Measurements from ENCODE around the gene PIK3R5. TPM values are rescaled to one million over a fixed set of nuclear protein-coding genes. Genes with fewer than 3 reads are reported as not detected.

PIK3R5 gene
- total and polyA plus RNA-seq, 3 donors from 2014 or later = 6.1 to 14.0 (median 7.4) TPM

GRCh38 chr17:8934346-8934745 lies 31.2 kb downstream of the PIK3R5 start:
- Histone ChIP-seq H3K4me1 (no peaks in the 10 kb centered on the region), H3K9me3 (no peaks in the 10 kb centered on the region), H3K27ac (no peak overlapping the region), H3K4me3 (no peak overlapping the region), H3K27me3 (no peaks in the 10 kb centered on the region), H3K36me3 (ENCODE audit: low read depth, missing control alignments) (no peaks in the 10 kb centered on the region)
- DNase-seq = no peak
- WGBS, 2 donors = 78 to 81% methylated on average over 6 of the region's 6 CpGs
- intact Hi-C loops (cut with DNase I; ENCODE audit: low total_unique reads) = no loop called here
- no peak for TF ChIP-seq POLR2A (IDR thresholded peaks at IDR 0.05)
- TF ChIP-seq CTCF (IDR thresholded peaks at IDR 0.05) = no peak

DNA sequence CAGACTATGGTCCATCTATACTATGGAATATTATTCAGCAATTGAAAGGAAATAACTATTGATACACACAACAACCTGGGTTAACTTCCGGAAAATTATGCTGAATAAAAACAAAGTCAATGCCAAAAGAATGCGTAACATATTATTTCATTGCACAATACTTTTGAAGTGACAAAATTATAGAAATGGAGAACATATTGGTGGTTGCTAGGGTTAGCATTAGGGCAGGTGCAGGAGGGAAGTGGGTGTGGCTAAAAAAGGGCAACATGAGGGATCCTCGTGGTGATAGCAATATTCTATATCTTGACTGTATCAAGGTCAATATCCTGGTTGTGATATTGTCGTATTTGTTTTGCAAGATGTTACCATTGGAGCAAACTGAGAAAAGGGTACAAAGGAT lies 34.9 kb downstream of the PIK3R5 start:
- no peaks in the 10 kb centered on the region for H3K9me3 ChIP-seq
- H3K27me3 ChIP-seq = no peaks in the 10 kb centered on the region
- intact Hi-C loops (cut with DNase I; ENCODE audit: low total_unique reads) = no loop called here
- H3K4me1 ChIP-seq = no peaks in the 10 kb centered on the region
- H3K27ac ChIP-seq = no peak overlapping the region
- TF ChIP-seq POLR2A (IDR thresholded peaks at IDR 0.05) (no peak), CTCF (IDR thresholded peaks at IDR 0.05) (no peak)
- no peak for DNase-seq
- H3K4me3 ChIP-seq = no peak overlapping the region
- WGBS, 2 donors = 85 to 87% methylated on average over 4 of the region's 4 CpGs
- H3K36me3 ChIP-seq (ENCODE audit: low read depth, missing control alignments) = no peaks in the 10 kb centered on the region

DNA sequence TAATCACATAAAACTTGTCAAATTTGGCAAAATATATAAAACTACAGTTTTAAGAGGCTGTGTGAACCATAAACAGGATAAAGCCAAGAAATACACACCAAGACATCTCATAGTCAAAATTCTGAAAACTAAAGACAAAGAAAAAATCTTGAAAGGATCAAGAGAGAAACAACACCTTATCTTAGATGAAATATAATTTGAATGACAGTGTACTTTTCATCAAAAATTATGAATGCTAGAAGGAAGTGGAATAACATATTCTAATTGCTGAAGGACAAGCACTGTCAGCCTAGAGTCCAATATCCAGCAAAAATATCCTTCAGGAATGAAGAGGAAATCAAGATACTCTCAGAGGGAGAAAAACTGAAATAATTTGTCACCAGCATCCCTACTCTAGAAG lies 37.2 kb downstream of the PIK3R5 start:
- Histone ChIP-seq H3K36me3 (ENCODE audit: low read depth, missing control alignments) (no peaks in the 10 kb centered on the region), H3K9me3 (no peaks in the 10 kb centered on the region), H3K4me1 (no peaks in the 10 kb centered on the region), H3K27ac (no peak overlapping the region), H3K27me3 (no peaks in the 10 kb centered on the region), H3K4me3 (no peak overlapping the region)
- no peak for DNase-seq
- no peak for TF ChIP-seq CTCF (IDR thresholded peaks at IDR 0.05)
- no peak for TF ChIP-seq POLR2A (IDR thresholded peaks at IDR 0.05)
- intact Hi-C loops (cut with DNase I; ENCODE audit: low total_unique reads) = no loop called here

DNA sequence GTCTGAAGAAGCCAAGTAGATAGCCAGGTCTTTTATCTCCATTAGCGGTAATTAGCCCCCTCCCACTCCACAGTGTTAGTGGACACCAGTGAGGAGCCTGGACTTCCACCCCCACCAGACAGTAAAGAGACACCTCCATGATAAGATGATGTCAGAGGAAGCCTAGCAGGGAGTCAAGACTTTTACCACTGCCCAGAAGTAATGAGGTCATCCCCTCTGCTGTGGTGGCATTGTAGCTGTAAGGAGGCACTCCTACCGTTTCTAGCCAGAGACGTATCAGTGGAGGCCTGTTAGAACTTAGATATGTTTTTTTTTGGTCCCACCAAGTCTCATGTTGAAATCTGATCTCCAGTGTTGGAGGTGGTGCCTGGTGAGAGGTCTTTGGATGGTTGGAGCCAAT lies 38.1 kb downstream of the PIK3R5 start:
- no peak overlapping the region for H3K27ac ChIP-seq
- intact Hi-C loops (cut with DNase I; ENCODE audit: low total_unique reads) = no loop called here
- H3K4me3 ChIP-seq = no peak overlapping the region
- TF ChIP-seq POLR2A (IDR thresholded peaks at IDR 0.05) = no peak
- no peak for TF ChIP-seq CTCF (IDR thresholded peaks at IDR 0.05)
- no peaks in the 10 kb centered on the region for H3K9me3 ChIP-seq
- H3K27me3 ChIP-seq = no peaks in the 10 kb centered on the region
- no peaks in the 10 kb centered on the region for H3K4me1 ChIP-seq
- no peaks in the 10 kb centered on the region for H3K36me3 ChIP-seq (ENCODE audit: low read depth, missing control alignments)
- no peak for DNase-seq
- 93% methylated on average over 3 of the region's 3 CpGs for WGBS, 2 donors

GRCh38 chr17:8925808-8926207 lies 39.7 kb downstream of the PIK3R5 start:
- Histone ChIP-seq H3K27ac (no peak overlapping the region), H3K27me3 (no peaks in the 10 kb centered on the region), H3K4me3 (no peak overlapping the region), H3K36me3 (ENCODE audit: low read depth, missing control alignments) (no peaks in the 10 kb centered on the region), H3K9me3 (no peaks in the 10 kb centered on the region), H3K4me1 (no peaks in the 10 kb centered on the region)
- TF ChIP-seq CTCF (IDR thresholded peaks at IDR 0.05) (no peak), POLR2A (IDR thresholded peaks at IDR 0.05) (no peak)
- WGBS, 2 donors = 83 to 94% methylated on average over 4 of the region's 4 CpGs
- DNase-seq = no peak
- intact Hi-C loops (cut with DNase I; ENCODE audit: low total_unique reads) = no loop called here
